HFF-Myc (cell line): ENCODE results near the gene NSL1.
A peak's percentile ranks its signal among the peaks of the same experiment; 100 is the strongest.

Experiments
- DNase-seq: peaks from one replicate; pipeline ENCODE4 v3.0.0-alpha.2; 2011; ENCODE audit warnings: low read depth; ENCODE audit errors: extremely low read depth
- H3K4me3 ChIP-seq: replicated peaks from 2 replicates; pipeline ENCODE4 v1.5.1; 2011; ENCODE audit warnings: low read depth, mild to moderate bottlenecking, control low read depth, low read length
- TF ChIP-seq, protein P1 (sequence below): IDR thresholded peaks from 2 replicates; pipeline ENCODE4 v1.5.1; 2012; ENCODE audit warnings: mild to moderate bottlenecking, low read depth, low read length, control low read depth; ENCODE audit errors: missing control alignments

The NSL1 gene

DNA sequence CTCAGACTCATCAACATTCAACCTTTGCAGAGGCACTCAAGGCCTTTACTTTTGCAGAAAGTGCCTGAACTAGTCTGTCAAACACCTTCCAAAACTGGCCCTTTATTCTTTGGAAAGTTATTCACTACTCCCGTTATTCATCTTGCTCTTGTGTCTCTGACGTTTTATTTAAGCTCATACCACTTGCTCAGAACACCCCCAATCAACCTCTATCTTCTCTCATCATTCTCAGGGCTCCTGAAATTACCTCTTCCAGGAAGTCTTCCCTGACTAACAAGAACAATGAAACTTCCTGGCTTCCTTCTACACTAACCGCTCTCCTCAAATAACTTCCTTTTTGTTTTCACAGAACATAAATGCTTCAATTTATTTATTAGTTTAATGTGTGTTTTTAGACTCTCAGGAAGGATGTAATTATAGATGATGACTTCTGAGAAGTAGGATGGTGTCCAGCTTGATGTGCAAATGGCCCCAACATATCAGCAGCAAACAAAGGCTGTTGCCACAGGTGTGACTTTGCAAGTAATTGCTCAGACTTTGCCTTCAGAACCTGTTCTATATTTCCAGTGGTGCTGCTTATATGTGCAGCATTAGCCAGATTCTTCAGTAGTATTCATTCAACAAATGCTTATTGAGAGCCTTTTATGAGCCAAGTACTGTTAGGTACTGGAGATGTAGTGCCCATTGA lies 69.2 kb downstream of the NSL1 start:
- TF ChIP-seq, protein P1, sequence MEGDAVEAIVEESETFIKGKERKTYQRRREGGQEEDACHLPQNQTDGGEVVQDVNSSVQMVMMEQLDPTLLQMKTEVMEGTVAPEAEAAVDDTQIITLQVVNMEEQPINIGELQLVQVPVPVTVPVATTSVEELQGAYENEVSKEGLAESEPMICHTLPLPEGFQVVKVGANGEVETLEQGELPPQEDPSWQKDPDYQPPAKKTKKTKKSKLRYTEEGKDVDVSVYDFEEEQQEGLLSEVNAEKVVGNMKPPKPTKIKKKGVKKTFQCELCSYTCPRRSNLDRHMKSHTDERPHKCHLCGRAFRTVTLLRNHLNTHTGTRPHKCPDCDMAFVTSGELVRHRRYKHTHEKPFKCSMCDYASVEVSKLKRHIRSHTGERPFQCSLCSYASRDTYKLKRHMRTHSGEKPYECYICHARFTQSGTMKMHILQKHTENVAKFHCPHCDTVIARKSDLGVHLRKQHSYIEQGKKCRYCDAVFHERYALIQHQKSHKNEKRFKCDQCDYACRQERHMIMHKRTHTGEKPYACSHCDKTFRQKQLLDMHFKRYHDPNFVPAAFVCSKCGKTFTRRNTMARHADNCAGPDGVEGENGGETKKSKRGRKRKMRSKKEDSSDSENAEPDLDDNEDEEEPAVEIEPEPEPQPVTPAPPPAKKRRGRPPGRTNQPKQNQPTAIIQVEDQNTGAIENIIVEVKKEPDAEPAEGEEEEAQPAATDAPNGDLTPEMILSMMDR, result no peak
- no peak for DNase-seq
- no peak overlapping the region for H3K4me3 ChIP-seq

DNA sequence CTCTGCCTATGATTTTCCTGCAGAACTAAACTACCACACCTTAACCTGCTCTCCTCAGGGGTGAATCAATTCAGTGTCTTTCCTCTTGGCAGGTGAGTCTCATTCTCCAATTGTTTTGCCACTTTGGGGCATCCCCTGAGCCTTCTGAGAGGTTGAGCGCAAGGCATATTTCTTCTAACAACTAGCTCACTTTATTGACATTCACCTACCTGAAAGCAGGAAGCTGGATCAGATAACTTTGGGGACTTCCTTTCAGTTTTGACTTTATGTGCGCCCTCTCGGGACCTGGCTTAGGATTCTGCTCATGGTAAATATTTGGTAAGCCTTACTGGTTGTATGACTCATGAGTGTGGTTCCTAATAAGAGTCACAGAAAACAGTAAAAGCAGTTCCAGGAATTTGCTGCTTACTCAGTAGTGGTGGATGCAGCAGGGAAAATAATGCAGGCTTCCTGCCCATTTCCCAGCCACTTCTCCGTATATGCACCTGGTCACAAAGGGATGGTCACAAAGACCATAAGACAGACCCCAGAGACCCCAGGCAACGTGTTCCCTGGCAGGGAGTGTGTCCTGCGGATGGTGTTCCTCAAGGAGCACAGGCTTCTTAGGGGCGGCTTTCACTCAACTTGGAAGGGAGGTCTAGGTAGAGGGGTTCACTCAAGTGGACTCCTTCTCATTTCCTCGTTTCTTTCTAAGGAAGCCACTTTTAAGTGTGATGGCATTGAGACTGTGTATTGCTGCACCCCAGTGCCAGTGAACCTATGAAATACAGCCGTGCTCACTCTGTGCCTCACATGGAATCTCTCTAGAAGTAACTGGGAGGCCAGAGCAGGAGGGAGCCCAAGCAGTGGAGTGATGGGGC lies 70.0 kb downstream of the NSL1 start:
- TF ChIP-seq, protein P1, result no peak
- no peak overlapping the region for H3K4me3 ChIP-seq
- peak; percentile 59 for DNase-seq

DNA sequence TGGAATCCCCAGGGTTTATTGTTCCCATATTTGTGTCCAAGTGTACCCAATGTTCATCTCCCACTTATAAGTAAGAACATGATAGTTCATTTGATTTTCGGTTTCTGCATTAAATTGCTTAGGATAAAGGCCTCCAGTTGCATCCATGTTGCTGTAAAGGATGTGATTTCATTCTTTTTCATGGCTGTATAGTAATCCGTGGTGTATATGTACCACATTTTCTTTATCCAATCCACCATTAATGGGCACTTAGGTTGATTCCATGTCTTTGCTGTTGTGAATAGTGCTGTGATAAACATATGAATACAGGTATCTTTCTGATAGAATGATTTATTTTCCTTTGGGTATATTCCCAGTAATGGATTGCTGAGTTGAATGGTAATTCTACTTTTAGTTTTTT lies 71.9 kb downstream of the NSL1 start:
- DNase-seq, result no peak
- H3K4me3 ChIP-seq, result no peak overlapping the region
- TF ChIP-seq, protein P1, result no peak

DNA sequence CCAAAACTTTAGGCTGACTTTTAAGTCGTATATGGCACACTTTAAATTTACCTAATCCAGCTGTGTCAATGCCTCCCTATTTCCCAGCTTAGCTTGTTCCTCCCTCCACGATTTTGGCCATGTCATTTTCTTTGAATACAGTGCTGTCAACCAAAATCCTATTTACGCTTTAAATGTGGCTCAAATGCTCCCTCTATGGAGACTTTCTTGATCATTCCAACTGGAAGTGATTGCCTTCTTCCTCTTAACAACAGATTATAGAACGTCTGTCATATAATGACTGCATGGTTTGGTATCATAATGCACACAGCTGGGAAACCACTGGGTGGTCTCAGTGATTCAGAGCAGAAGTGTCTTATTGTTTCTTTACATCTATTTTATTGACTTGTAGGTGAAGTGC lies 73.1 kb downstream of the NSL1 start:
- TF ChIP-seq, protein P1, result peak; percentile 6
- no peak overlapping the region for H3K4me3 ChIP-seq
- DNase-seq, result no peak

DNA sequence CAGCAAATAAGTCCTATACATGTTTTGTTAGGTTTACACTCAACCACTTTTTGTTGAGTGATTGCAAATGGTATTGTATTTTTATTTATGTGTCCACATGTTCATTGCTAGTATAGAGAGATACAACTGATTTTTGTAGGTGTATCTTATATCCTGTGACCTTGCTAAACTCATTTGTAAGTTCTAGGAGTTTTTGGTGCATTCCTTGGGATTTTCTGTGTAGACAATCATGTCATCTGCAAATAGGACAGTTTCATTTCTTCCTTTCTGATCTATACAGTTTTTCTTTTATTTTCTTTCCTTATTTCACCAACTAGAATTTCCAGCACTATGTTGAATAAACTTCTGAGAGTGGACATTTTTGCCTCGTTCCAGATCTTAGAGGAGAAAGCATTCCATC lies 75.4 kb downstream of the NSL1 start:
- H3K4me3 ChIP-seq, result no peak overlapping the region
- TF ChIP-seq, protein P1, result no peak
- DNase-seq, result no peak

DNA sequence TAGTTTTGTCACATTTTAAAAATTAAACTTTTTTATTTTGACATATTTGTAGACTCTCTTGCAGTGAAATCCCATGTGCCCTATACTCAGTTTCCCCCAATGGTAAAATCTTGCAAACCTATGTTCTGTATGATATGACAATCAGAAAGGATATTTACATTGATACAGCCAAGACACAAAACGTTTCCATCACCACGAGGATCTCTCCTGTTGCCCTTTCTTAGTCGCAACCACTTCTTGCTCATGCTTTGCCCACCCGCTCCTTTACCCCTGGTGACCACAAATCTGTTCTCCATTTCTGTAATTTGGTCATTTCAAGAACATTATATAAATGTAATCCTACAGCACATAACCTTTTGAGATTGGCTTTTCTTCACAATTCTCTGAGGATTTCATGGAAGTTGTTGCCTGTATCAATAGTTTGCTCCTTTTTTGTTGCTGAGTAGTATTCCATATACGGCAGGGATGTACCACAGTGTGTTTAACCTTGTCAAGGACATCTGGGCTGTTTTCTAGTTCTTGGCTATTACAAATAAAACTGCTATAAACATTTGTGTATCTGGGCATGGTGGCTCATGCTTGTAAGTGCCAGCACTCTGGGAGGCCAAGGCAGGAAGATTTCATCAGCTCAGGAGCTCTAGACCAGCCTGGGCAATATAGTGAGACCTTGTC lies 78.0 kb downstream of the NSL1 start:
- DNase-seq, result no peak
- H3K4me3 ChIP-seq, result no peak overlapping the region
- TF ChIP-seq, protein P1, result no peak
